H9 (cell line): Measurements from ENCODE around the gene SLCO2A1. TPM values are rescaled to one million over a fixed set of nuclear protein-coding genes. Genes with fewer than 3 reads are reported as not detected.

Source experiments
- DNase-seq: peaks from one replicate; pipeline ENCODE4 v3.0.0-alpha.2; 2017
- H2AFZ ChIP-seq: one replicate; pipeline ENCODE4 v1.6.1; 2013; ENCODE audit warnings: mild to moderate bottlenecking, low read length, control low read depth, moderate library complexity
- H2AK5ac ChIP-seq: 2 replicates; pipeline ENCODE4 v1.6.1; 2013; ENCODE audit warnings: low read length, control low read depth, mixed read lengths; ENCODE audit not compliant: insufficient read length
- H2BK120ac ChIP-seq: one replicate; pipeline ENCODE4 v1.6.1; 2013; ENCODE audit warnings: low read depth, mild to moderate bottlenecking, low read length, control low read depth, inconsistent platforms; ENCODE audit not compliant: poor library complexity, severe bottlenecking
- H2BK12ac ChIP-seq: 2 replicates; pipeline ENCODE4 v1.6.1; 2013; ENCODE audit warnings: low read length, control low read depth, mixed read lengths, low read depth; ENCODE audit not compliant: insufficient read length
- H2BK15ac ChIP-seq: 2 replicates; pipeline ENCODE4 v1.6.1; 2013; ENCODE audit warnings: low read depth, low read length, control low read depth
- H2BK20ac ChIP-seq: one replicate; pipeline ENCODE4 v1.6.1; 2013; ENCODE audit warnings: low read depth, mild to moderate bottlenecking, low read length, control low read depth, inconsistent platforms; ENCODE audit not compliant: poor library complexity, severe bottlenecking
- H2BK5ac ChIP-seq: 2 replicates; pipeline ENCODE4 v1.6.1; 2013; ENCODE audit warnings: low read length, control low read depth, mixed read lengths; ENCODE audit not compliant: insufficient read length
- H3K14ac ChIP-seq: 2 replicates; pipeline ENCODE4 v1.6.1; 2013; ENCODE audit warnings: low read length, control low read depth; ENCODE audit not compliant: insufficient read depth
- H3K18ac ChIP-seq: 2 replicates; pipeline ENCODE4 v1.6.1; 2013; ENCODE audit warnings: low read depth, mild to moderate bottlenecking, mixed read lengths, low read length, control low read depth; ENCODE audit not compliant: insufficient read length
- H3K23ac ChIP-seq: 2 replicates; pipeline ENCODE4 v1.6.1; 2013; ENCODE audit warnings: low read length, control low read depth, mixed read lengths, low read depth; ENCODE audit not compliant: insufficient read length
- H3K23me2 ChIP-seq: 2 replicates; pipeline ENCODE4 v1.6.1; 2013; ENCODE audit warnings: low read depth, mild to moderate bottlenecking, mixed read lengths, low read length, control low read depth; ENCODE audit not compliant: insufficient read length, poor library complexity, severe bottlenecking
- H3K27ac ChIP-seq: 2 replicates; pipeline ENCODE4 v1.5.1; 2013; ENCODE audit warnings: low read length, control low read depth, mixed read lengths, low read depth; ENCODE audit not compliant: insufficient read length
- H3K27me3 ChIP-seq: 2 replicates; pipeline ENCODE4 v1.6.1; 2013; ENCODE audit warnings: low read length, control low read depth, inconsistent platforms; ENCODE audit not compliant: insufficient read depth
- H3K4ac ChIP-seq: 2 replicates; pipeline ENCODE4 v1.6.1; 2013; ENCODE audit warnings: low read depth, mild to moderate bottlenecking, control low read depth, inconsistent platforms, low read length, moderate library complexity
- H3K4me1 ChIP-seq: 2 replicates; pipeline ENCODE4 v1.6.1; 2013; ENCODE audit warnings: low read length, control low read depth, inconsistent platforms; ENCODE audit not compliant: insufficient read depth
- H3K4me2 ChIP-seq: 2 replicates; pipeline ENCODE4 v1.6.1; 2013; ENCODE audit warnings: low read length, control low read depth, mixed read lengths; ENCODE audit not compliant: insufficient read length, insufficient read depth
- H3K56ac ChIP-seq: 2 replicates; pipeline ENCODE4 v1.6.1; 2013; ENCODE audit warnings: low read depth, mild to moderate bottlenecking, mixed read lengths, low read length, control low read depth; ENCODE audit not compliant: insufficient read length
- H3K79me1 ChIP-seq: 2 replicates; pipeline ENCODE4 v1.6.1; 2013; ENCODE audit warnings: low read depth, mild to moderate bottlenecking, moderate library complexity, low read length, control low read depth, inconsistent platforms; ENCODE audit not compliant: insufficient read depth, poor library complexity, severe bottlenecking
- H3K79me2 ChIP-seq: 2 replicates; pipeline ENCODE4 v1.6.1; 2013; ENCODE audit warnings: low read length, control low read depth, inconsistent platforms; ENCODE audit not compliant: insufficient read depth
- H3K9ac ChIP-seq: 2 replicates; pipeline ENCODE4 v1.6.1; 2013; ENCODE audit warnings: low read length, control low read depth, mixed read lengths; ENCODE audit not compliant: insufficient read length; ENCODE audit errors: extremely low read depth
- H3K9me3 ChIP-seq: one replicate; pipeline ENCODE4 v1.6.1; 2013; ENCODE audit warnings: low read depth, low read length, inconsistent platforms; ENCODE audit not compliant: control insufficient read depth
- H3T11ph ChIP-seq: one replicate; pipeline ENCODE4 v1.6.1; 2013; ENCODE audit warnings: mild to moderate bottlenecking, low read length, control low read depth, inconsistent platforms
- H4K20me1 ChIP-seq: one replicate; pipeline ENCODE4 v1.6.1; 2013; ENCODE audit not compliant: control insufficient read depth, insufficient read length, insufficient read depth
- H4K5ac ChIP-seq: 2 replicates; pipeline ENCODE4 v1.6.1; 2013; ENCODE audit warnings: low read depth, mild to moderate bottlenecking, mixed read lengths, low read length, control low read depth; ENCODE audit not compliant: insufficient read length
- H4K8ac ChIP-seq: replicated peaks from 2 replicates; pipeline ENCODE4 v1.6.1; 2013; ENCODE audit warnings: low read length, control low read depth, mixed read lengths, low read depth; ENCODE audit not compliant: insufficient read length
- H4K91ac ChIP-seq: 2 replicates; pipeline ENCODE4 v1.6.1; 2013; ENCODE audit warnings: low read depth, mild to moderate bottlenecking, moderate library complexity, mixed read lengths, low read length, control low read depth; ENCODE audit not compliant: insufficient read length
- H3K27ac Mint-ChIP-seq, 3 experiments: 2 replicates in 2 of 3; 3 replicates in 1 of 3; pipeline ENCODE4 v1.8.0; 2020 to 2021; ENCODE audit warnings: mixed read lengths in 3 of 3, mild to moderate bottlenecking in 1 of 3, moderate library complexity in 1 of 3
- H3K27me3 Mint-ChIP-seq: 2 replicates; pipeline ENCODE4 v1.8.0; 2021; ENCODE audit warnings: low read depth, mild to moderate bottlenecking, moderate library complexity, mixed read lengths
- H3K36me3 Mint-ChIP-seq, 3 experiments: 2 replicates in 2 of 3; 3 replicates in 1 of 3; pipeline ENCODE4 v1.8.0; 2020 to 2021; ENCODE audit warnings: low read depth in 3 of 3, mixed read lengths in 3 of 3; ENCODE audit not compliant: insufficient read depth in 1 of 3
- H3K4me1 Mint-ChIP-seq, 2 experiments: 2 replicates each; pipeline ENCODE4 v1.8.0; 2020; ENCODE audit warnings: mixed read lengths in 2 of 2
- H3K4me3 Mint-ChIP-seq, 2 experiments: 2 replicates in 1 of 2; 3 replicates in 1 of 2; pipeline ENCODE4 v1.8.0; 2020 to 2021; ENCODE audit warnings: mild to moderate bottlenecking in 2 of 2, mixed read lengths in 2 of 2, moderate library complexity in 1 of 2
- H3K9me3 Mint-ChIP-seq, 2 experiments: 2 replicates in 1 of 2; 3 replicates in 1 of 2; pipeline ENCODE4 v1.8.0; 2020; ENCODE audit warnings: mild to moderate bottlenecking in 2 of 2, mixed read lengths in 2 of 2, moderate library complexity in 1 of 2
- WGBS: extraction: QIAGEN DNeasy Blood & Tissue Kit; methylation state at CpG from one replicate; pipeline ENCODE4 v1.1.7; 2013; ENCODE audit warnings: missing lambda C conversion rate, low lambda C conversion rate, mixed read lengths; ENCODE audit not compliant: insufficient read length; ENCODE audit errors: extremely low coverage; 5-methylcytosine and 5-hydroxymethylcytosine counted together
- total RNA-seq: library from RNA; stranded (reverse); gene quantifications from 2 replicates; pipeline ENCODE4 v1.2.1, GENCODE V29; 2021
- TF ChIP-seq, protein P1 (sequence below): fragments of 200-600 bp; sonication (generic); conservative IDR thresholded peaks from 3 replicates; pipeline ENCODE4 v1.8.0; 2021; ENCODE audit warnings: antibody characterized with exemption, mild to moderate bottlenecking

Gene SLCO2A1
- total RNA-seq, 1 experiment from 2014 or later, result 0.98 TPM

DNA sequence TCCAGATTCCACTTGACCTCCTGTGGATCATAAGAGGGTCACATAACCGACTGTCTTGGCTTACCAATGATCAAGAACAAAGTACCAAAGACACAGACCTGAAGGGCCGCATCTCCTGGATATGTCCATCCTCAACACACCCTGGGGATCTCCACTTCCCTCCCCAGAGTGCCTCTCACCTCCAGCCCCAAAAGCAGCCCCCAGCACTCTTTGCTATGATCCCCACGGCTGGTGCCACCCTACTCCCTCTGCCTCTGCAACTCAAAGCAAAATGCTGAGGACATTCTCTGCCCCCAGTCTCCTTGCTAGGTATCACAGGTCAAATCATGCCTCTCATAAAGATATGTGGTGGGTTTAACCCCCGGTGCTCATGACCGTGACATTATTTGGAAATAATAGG is 32.7 kb downstream of the SLCO2A1 start:
- peaks cover 3% of the 10 kb centered on the region for H3K23me2 ChIP-seq
- no peaks in the 10 kb centered on the region for H3K9me3 ChIP-seq
- no peak overlapping the region for H2BK120ac ChIP-seq
- peaks cover 2% of the 10 kb centered on the region; the same call in 1 of the 2 replicates for H3K4me1 ChIP-seq
- no peak overlapping the region for H2BK15ac ChIP-seq
- Mint-ChIP-seq H3K4me1 (peaks cover 10 to 20% of the 10 kb centered on the region in 2 experiments), H3K27ac (no peak overlapping the region), H3K9me3 (no peaks in the 10 kb centered on the region), H3K4me3 (no peak overlapping the region), H3K27me3 (peaks cover 29% of the 10 kb centered on the region), H3K36me3 (no peaks in the 10 kb centered on the region)
- no peak overlapping the region for H2AFZ ChIP-seq
- TF ChIP-seq, protein P1, sequence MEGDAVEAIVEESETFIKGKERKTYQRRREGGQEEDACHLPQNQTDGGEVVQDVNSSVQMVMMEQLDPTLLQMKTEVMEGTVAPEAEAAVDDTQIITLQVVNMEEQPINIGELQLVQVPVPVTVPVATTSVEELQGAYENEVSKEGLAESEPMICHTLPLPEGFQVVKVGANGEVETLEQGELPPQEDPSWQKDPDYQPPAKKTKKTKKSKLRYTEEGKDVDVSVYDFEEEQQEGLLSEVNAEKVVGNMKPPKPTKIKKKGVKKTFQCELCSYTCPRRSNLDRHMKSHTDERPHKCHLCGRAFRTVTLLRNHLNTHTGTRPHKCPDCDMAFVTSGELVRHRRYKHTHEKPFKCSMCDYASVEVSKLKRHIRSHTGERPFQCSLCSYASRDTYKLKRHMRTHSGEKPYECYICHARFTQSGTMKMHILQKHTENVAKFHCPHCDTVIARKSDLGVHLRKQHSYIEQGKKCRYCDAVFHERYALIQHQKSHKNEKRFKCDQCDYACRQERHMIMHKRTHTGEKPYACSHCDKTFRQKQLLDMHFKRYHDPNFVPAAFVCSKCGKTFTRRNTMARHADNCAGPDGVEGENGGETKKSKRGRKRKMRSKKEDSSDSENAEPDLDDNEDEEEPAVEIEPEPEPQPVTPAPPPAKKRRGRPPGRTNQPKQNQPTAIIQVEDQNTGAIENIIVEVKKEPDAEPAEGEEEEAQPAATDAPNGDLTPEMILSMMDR, result no peak
- H2BK12ac ChIP-seq, result no peak overlapping the region
- H3K79me2 ChIP-seq, result no peaks in the 10 kb centered on the region
- no peak overlapping the region for H3K27ac ChIP-seq
- H3K23ac ChIP-seq, result no peak overlapping the region
- H3K4ac ChIP-seq, result no peak overlapping the region
- H2BK5ac ChIP-seq, result no peak overlapping the region
- no peak overlapping the region for H3K56ac ChIP-seq
- H3K4me2 ChIP-seq, result no peak overlapping the region
- H4K20me1 ChIP-seq, result no peaks in the 10 kb centered on the region
- no peak overlapping the region for H4K8ac ChIP-seq
- no peak overlapping the region for H4K91ac ChIP-seq
- no peak overlapping the region for H3K18ac ChIP-seq
- no peak overlapping the region for H4K5ac ChIP-seq
- no peak overlapping the region for H3K14ac ChIP-seq
- WGBS, result no CpG with 5 or more reads among the region's 5 CpGs
- DNase-seq, result no peak
- no peaks in the 10 kb centered on the region for H3K79me1 ChIP-seq
- H3K9ac ChIP-seq, result no peak overlapping the region
- H2AK5ac ChIP-seq, result no peak overlapping the region
- H3T11ph ChIP-seq, result no peak overlapping the region
- no peak overlapping the region for H2BK20ac ChIP-seq
- H3K27me3 ChIP-seq, result no peaks in the 10 kb centered on the region; the same call in 1 of the 2 replicates
